Fibroblast of villous mesenchyme (primary cell): Measurements from ENCODE around the gene ING2. TPM values are rescaled to one million over a fixed set of nuclear protein-coding genes. Genes with fewer than 3 reads are reported as not detected.
"Not testable (repeated sequence)": the region's sequence is repeated elsewhere in the genome, so short reads cannot be mapped to it uniquely, and the experiment has no call there.

ENCODE experiments used
- DNase-seq: peaks from one replicate; pipeline ENCODE4 v3.0.0-alpha.2; 2010; ENCODE audit warnings: low read depth
- H3K4me3 ChIP-seq: 2 replicates; pipeline ENCODE4 v1.5.1; 2011; ENCODE audit warnings: low read depth, mild to moderate bottlenecking, low read length
- CTCF ChIP-seq: IDR thresholded peaks from 2 replicates; pipeline ENCODE4 v1.5.1; 2012; ENCODE audit warnings: low read depth, mild to moderate bottlenecking, low read length; ENCODE audit not compliant: insufficient read depth
- total RNA-seq: library from RNA; depleted of rRNA; stranded (reverse); fragments of >200 nt; gene quantifications from 2 replicates; pipeline ENCODE4 v1.2.3, GENCODE V29; 2012

ING2 gene, protein sequence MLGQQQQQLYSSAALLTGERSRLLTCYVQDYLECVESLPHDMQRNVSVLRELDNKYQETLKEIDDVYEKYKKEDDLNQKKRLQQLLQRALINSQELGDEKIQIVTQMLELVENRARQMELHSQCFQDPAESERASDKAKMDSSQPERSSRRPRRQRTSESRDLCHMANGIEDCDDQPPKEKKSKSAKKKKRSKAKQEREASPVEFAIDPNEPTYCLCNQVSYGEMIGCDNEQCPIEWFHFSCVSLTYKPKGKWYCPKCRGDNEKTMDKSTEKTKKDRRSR
- 6.1 and 8.6 TPM in 2 replicates for total RNA-seq

DNA sequence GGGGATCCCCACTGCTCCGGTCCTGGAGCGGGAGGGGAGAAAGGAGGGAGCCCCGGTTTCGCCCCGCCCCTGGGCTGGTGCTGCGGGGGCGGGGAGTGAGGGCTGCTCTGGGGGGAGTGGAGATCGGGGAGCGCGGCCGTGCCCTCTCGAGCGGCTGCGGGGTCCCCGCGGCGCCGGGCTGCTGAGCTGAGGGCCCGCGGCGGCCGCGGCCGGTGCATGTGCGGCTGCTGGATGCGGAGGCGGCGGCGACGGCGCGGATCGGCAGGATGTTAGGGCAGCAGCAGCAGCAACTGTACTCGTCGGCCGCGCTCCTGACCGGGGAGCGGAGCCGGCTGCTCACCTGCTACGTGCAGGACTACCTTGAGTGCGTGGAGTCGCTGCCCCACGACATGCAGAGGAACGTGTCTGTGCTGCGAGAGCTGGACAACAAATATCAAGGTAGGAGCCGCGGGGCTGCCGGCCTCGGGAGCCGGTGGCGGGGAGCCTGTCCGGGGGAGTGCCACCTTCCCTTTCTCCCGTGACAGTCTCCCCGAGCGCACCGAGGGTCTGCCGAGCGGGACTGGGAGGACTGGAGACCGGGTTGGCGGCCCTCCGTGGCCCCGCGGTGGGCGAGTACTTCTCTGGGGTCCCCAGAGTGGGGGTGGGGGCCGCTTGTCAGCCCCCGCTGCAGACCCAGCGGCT lies at the start of gene ING2:
TSS of gene ING2 (plus strand) at position 129 of the 681 bp plus-strand sequence. CDS start at position 267, 138 bp downstream.
- DNase-seq = no peak
- TF ChIP-seq CTCF = no peak
- H3K4me3 ChIP-seq = peak within 1 kb of the TSS; percentile 94

GRCh38 chr4:183455431-183456195 lies 49.2 kb upstream of the ING2 start:
- no peak for DNase-seq
- no peak for TF ChIP-seq CTCF
- no peak overlapping the region for H3K4me3 ChIP-seq

GRCh38 chr4:183458005-183458404 lies 46.9 kb upstream of the ING2 start:
- TF ChIP-seq CTCF = no peak
- no peak overlapping the region for H3K4me3 ChIP-seq
- no peak for DNase-seq

DNA sequence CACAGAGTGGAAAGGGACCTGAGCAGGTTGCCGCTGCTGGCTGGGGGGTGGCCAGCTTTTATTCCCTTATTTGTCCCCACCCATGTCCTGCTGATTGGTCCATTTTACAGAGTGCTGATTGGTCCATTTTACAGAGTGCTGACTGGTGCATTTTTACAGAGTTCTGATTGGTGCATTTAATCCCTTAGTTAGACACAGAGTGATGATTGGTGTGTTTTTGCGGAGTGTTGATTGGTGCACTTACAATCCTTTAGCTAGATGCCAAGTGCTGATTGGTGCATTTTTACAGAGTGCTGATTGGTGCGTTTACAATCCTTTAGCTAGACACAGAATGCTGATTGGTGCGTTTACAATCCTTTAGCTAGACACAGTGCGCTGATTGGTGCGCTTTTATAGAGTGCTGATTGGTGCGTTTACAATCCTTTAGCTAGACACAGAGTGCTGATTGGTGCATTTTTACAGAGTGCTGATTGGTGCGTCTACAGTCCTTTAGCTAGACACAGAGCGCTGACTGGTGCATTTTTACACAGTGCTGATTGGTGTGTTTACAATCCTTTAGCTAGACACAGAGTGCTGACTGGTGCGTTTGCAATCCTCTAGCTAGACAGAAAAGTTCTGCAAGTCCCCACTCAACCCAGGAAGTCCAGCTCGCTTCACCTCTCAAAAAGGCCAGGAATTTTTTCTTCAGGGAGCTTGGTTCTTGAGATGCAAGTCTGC lies 40.8 kb upstream of the ING2 start:
- DNase-seq, H3K4me3 ChIP-seq: not testable (repeated sequence)

DNA sequence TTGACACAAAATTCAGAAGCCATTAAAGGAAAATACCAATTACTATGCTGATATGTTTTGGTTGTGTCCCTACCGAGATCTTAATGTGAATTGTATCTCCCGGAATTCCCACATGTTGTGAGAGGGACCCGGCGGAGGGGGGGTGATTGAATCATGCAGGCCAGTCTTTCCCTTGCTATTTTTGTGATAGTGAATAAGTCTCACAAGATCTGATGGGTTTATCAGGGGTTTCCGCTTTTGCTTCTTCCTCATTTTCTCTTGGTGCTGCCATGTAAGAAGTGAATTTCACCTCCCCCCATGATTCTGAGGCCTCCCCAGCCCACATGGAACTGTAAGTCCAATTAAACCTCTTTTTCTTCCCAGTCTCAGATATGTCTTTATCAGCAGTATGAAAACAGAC lies 39.0 kb upstream of the ING2 start:
- not testable (repeated sequence) for H3K4me3 ChIP-seq, DNase-seq

DNA sequence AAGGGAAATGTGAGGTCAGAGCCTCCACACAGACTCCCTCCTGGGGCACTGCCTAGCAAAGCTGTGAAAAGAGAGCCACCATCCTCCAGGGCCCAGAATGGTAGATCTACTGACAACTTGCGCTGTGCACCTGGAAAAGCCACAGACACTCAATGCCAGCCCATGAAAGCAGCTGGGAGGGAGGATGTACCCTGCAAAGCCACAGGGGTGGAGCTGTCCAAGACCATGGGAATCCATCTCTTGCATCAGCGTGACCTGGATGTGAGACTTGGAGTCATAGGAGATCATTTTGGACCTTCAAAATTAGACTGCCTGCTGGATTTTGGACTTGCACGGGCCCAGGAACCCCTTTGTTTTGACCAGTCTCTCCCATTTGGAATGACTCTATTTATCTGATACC lies 37.6 kb upstream of the ING2 start:
- DNase-seq = no peak
- TF ChIP-seq CTCF = no peak
- no peak overlapping the region for H3K4me3 ChIP-seq

DNA sequence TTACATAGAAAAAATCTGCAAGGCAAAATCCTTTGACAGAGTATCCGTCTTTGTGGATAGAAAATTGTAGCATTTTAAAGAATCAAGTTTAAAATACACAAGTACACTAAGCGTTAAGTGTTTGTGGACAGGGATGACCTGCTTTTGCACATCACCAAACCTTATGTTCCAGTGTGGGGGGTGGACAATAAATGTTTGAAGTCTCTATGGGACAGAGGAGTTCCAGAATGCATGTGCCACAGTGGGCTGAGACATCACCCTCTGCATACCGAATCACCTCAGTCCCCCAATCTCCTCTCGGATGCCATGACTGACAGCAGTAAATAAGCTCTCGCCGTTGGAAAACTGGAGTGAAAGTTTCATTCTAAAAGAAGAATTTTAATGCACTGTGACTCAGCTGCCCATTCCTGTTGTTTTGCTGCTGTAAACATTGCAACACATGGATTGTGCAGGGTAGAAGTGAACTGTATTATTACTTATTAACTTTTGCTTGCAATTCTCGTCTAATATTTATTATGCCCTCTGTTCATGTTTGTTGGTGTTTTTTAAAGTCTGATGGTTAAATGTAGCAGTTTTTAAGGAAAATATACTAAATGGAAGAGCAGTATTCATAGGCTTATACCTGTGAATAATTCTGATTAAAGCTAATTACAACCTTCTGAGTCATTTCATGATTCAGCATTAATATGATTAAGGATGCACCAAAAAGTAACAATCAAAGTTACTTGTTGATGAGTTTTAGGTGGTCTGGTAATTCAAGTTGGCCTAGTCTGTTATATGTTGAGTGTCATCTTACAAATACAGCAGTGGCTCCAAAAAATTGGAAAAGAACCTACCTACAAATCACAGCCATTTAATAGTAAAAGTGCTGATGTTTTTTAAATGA lies 36.4 kb upstream of the ING2 start:
- peak; percentile 45 for DNase-seq
- H3K4me3 ChIP-seq = no peak overlapping the region
- TF ChIP-seq CTCF = no peak
